Breast epithelium (tissue), 4 donors: ENCODE results near the gene MRPS27. TPM values are rescaled to one million over a fixed set of nuclear protein-coding genes. Genes with fewer than 3 reads are reported as not detected.
A peak's percentile ranks its signal among the peaks of the same experiment; 100 is the strongest.

ENCODE experiments used
- DNase-seq, 2 donors: peaks; one replicate each; pipeline ENCODE4 v3.0.0-alpha.2; 2019; ENCODE audit warnings: low spot score in 2 of 2
- H3K27ac ChIP-seq, 2 donors: fragments of 200-600 bp; sonication (generic) in 1 of 2; one replicate each; pipeline ENCODE4 v1.5.1; 2016 to 2019; ENCODE audit warnings: mild to moderate bottlenecking in 1 of 2
- H3K27me3 ChIP-seq, 2 donors: fragments of 200-600 bp; sonication (generic) in 1 of 2; one replicate each; pipeline versions ENCODE4 v1.5.1 to v1.6.0; 2017 to 2019; ENCODE audit warnings: control low read depth in 1 of 2, mild to moderate bottlenecking in 1 of 2
- H3K36me3 ChIP-seq: fragments of 200-600 bp; one replicate; pipeline ENCODE4 v1.5.1; 2019
- H3K4me1 ChIP-seq, 2 donors: fragments of 200-600 bp; sonication (generic); one replicate each; pipeline ENCODE4 v1.5.1; 2016 to 2019; ENCODE audit warnings: control low read depth in 1 of 2
- H3K4me3 ChIP-seq, 3 donors: fragments of 200-600 bp; sonication (generic); 1 replicate in 2 of 3; 2 replicates in 1 of 3; pipeline ENCODE4 v1.5.1; 2016 to 2019; ENCODE audit warnings: mild to moderate bottlenecking in 3 of 3, moderate library complexity in 2 of 3
- H3K9me3 ChIP-seq, 2 donors: fragments of 200-600 bp; sonication (generic) in 1 of 2; one replicate each; pipeline ENCODE4 v1.5.1; 2016 to 2019; ENCODE audit warnings: control low read depth in 1 of 2
- CTCF ChIP-seq, 3 donors: fragments of 450-650 bp; IDR thresholded peaks; one replicate each; pipeline ENCODE4 v1.5.1; 2016 to 2017; ENCODE audit warnings: antibody characterized with exemption in 3 of 3, mild to moderate bottlenecking in 3 of 3, moderate library complexity in 3 of 3
- POLR2A ChIP-seq: fragments of 450-650 bp; IDR thresholded peaks from one replicate; pipeline ENCODE4 v1.6.1; 2016; ENCODE audit warnings: antibody characterized with exemption, mild to moderate bottlenecking, moderate library complexity
- POLR2AphosphoS5 ChIP-seq, 3 donors: sonication (generic); formaldehyde crosslinking; IDR thresholded peaks; one replicate each; pipeline ENCODE4 v1.6.1; 2017; ENCODE audit warnings: antibody characterized with exemption in 3 of 3
- intact Hi-C: fragments of 100-400 bp; cut with DNase I; formaldehyde crosslinking; loops from one replicate; pipeline ENCODE4 v1.15.1; 2023; ENCODE audit warnings: low total_unique reads
- total RNA-seq, 3 donors: library from RNA; depleted of rRNA; stranded (reverse); fragments of >200 nt; gene quantifications; one replicate each; pipeline ENCODE4 v1.1.0, GENCODE V29; 2016

Gene MRPS27
- total RNA-seq, 3 donors from 2014 or later = 47.8 to 71.3 (median 51.8) TPM

GRCh38 chr5:72182686-72183085, 137.4 kb downstream of the MRPS27 start:
- intact Hi-C loops = no loop called here
- Histone ChIP-seq H3K27me3 (no peaks in the 10 kb centered on the region), H3K4me1 (peaks cover 0 to 4% of the 10 kb centered on the region in 2 donors), H3K9me3 (no peaks in the 10 kb centered on the region), H3K36me3 (no peaks in the 10 kb centered on the region), H3K27ac (no peak overlapping the region), H3K4me3 (no peak overlapping the region)
- no peak for TF ChIP-seq POLR2A
- no peak for DNase-seq

GRCh38 chr5:72180925-72181324, 139.1 kb downstream of the MRPS27 start:
- Histone ChIP-seq H3K27me3 (no peaks in the 10 kb centered on the region), H3K4me1 (peaks cover 0 to 4% of the 10 kb centered on the region in 2 donors), H3K36me3 (no peaks in the 10 kb centered on the region), H3K4me3 (peak overlapping the region in 2 of 3 donors; percentile 13 to 47), H3K27ac (peak overlapping the region in 1 of 2 donors; percentile 42), H3K9me3 (no peaks in the 10 kb centered on the region)
- no peak for DNase-seq
- TF ChIP-seq POLR2A (no peak), POLR2AphosphoS5 (IDR thresholded peaks at IDR 0.05) (no peak), CTCF (IDR thresholded peaks at IDR 0.05) (no peak)
- intact Hi-C loops = no loop called here

GRCh38 chr5:72179816-72180440, 140.1 kb downstream of the MRPS27 start:
- TF ChIP-seq POLR2A (no peak), POLR2AphosphoS5 (IDR thresholded peaks at IDR 0.05) (no peak), CTCF (IDR thresholded peaks at IDR 0.05) (no peak)
- peak overlapping the region; percentile 83 to 88 for H3K27ac ChIP-seq
- peak in 1 of 2 donors; percentile 46 for DNase-seq
- no peaks in the 10 kb centered on the region for H3K36me3 ChIP-seq
- no peaks in the 10 kb centered on the region for H3K9me3 ChIP-seq
- H3K4me1 ChIP-seq = peaks cover 0 to 4% of the 10 kb centered on the region in 2 donors
- no peaks in the 10 kb centered on the region for H3K27me3 ChIP-seq
- peak overlapping the region; percentile 25 to 65 (median 47) for H3K4me3 ChIP-seq
- intact Hi-C loops = no loop called here

GRCh38 chr5:72179028-72179815, 140.8 kb downstream of the MRPS27 start:
- peaks cover 0 to 4% of the 10 kb centered on the region in 2 donors for H3K4me1 ChIP-seq
- no peaks in the 10 kb centered on the region for H3K9me3 ChIP-seq
- peak overlapping the region; percentile 83 to 88 for H3K27ac ChIP-seq
- peak; percentile 70 to 80 for DNase-seq
- H3K27me3 ChIP-seq = no peaks in the 10 kb centered on the region
- intact Hi-C loops = no loop called here
- TF ChIP-seq POLR2AphosphoS5 (IDR thresholded peaks at IDR 0.05) (no peak), POLR2A (no peak), CTCF (IDR thresholded peaks at IDR 0.05) (no peak)
- no peaks in the 10 kb centered on the region for H3K36me3 ChIP-seq
- H3K4me3 ChIP-seq = peak overlapping the region; percentile 25 to 65 (median 47)

- Histone ChIP-seq H3K27ac (no peak overlapping the region), H3K36me3 (no peaks in the 10 kb centered on the region), H3K9me3 (no peaks in the 10 kb centered on the region), H3K27me3 (no peaks in the 10 kb centered on the region), H3K4me3 (no peak overlapping the region), H3K4me1 (peaks cover 0 to 4% of the 10 kb centered on the region in 2 donors)
- no peak for DNase-seq
- TF ChIP-seq POLR2AphosphoS5 (IDR thresholded peaks at IDR 0.05) (no peak), POLR2A (no peak)
- intact Hi-C loops = no loop called here
Measured at GRCh38 chr5:72177538-72177937, 142.5 kb downstream of the MRPS27 start.

- no peak for DNase-seq
- H3K36me3 ChIP-seq = no peaks in the 10 kb centered on the region
- intact Hi-C loops = loop anchor here (1.0 kb wide), 1 partner anchor 23 kb away; no protein-coding TSS in a partner anchor
- no peaks in the 10 kb centered on the region for H3K9me3 ChIP-seq
- H3K4me3 ChIP-seq = no peak overlapping the region
- H3K4me1 ChIP-seq = peaks cover 0 to 1% of the 10 kb centered on the region in 2 donors
- H3K27ac ChIP-seq = no peak overlapping the region
- TF ChIP-seq POLR2A (no peak), POLR2AphosphoS5 (IDR thresholded peaks at IDR 0.05) (no peak), CTCF (IDR thresholded peaks at IDR 0.05) (no peak)
- H3K27me3 ChIP-seq = no peaks in the 10 kb centered on the region
Measured at GRCh38 chr5:72172786-72173185, 147.3 kb downstream of the MRPS27 start.
